K562 (cell line): ENCODE measurements around the gene HIP1R. TPM values are rescaled to one million over a fixed set of nuclear protein-coding genes. Genes with fewer than 3 reads are reported as not detected.

Experiments used
- ATAC-seq: fragments of 200-7000 bp; cut with Tn5 transposase; 3 replicates; pipeline ENCODE4 v1.9.1; 2020; ENCODE audit warnings: moderate library complexity
- BruUV-seq: library from RNA; stranded (reverse); fragments of 400-500 nt; replicated peaks from 2 replicates; lab custom pipeline; 2021; lab: Mats Ljungman, UMichigan
- CTCF ChIA-PET: fragments of 300-600 bp; formaldehyde crosslinking; extraction: SDS; loops from one replicate; lab custom pipeline; 2021; ENCODE audit warnings: low intra/inter-chr PET ratio; lab: Yijun Ruan, JAX
- POLR2A ChIA-PET: fragments of 300-600, 350-650 bp; sonication (Branson Sonifier 250); formaldehyde crosslinking; extraction: SDS; loops from one replicate; lab custom pipeline; 2021; ENCODE audit warnings: antibody characterized with exemption, inconsistent platforms; lab: Yijun Ruan, JAX
- DNase-seq, 4 experiments: peaks; one replicate each; pipeline versions ENCODE4 v3.0.0 to v3.0.0-alpha.2; 2011 to 2018; ENCODE audit warnings: low spot score in 3 of 4, mixed read lengths in 3 of 4; ENCODE audit errors: extremely low read depth in 1 of 4
- FAIRE-seq: peaks from 2 replicates; lab custom pipeline; 2011; peaks lifted over from hg19 to GRCh38; lab: Jason Lieb, UNC
- H2AFZ ChIP-seq: 2 replicates; pipeline ENCODE4 v1.6.0; 2011; ENCODE audit warnings: low read depth, low read length, control low read depth, inconsistent platforms
- H3K27ac ChIP-seq: fragments of 200-600 bp; 3 replicates; pipeline ENCODE4 v1.8.0; 2011; ENCODE audit warnings: low read depth, mild to moderate bottlenecking, control low read depth, inconsistent platforms, low read length, moderate library complexity, mixed read lengths; ENCODE audit errors: extremely low read depth
- H3K27me3 ChIP-seq, 2 experiments: fragments of 300-600 bp in 1 of 2; 2 replicates in 1 of 2; 3 replicates in 1 of 2; pipeline versions ENCODE4 v1.6.0 to v1.8.0; 2011; ENCODE audit warnings: inconsistent platforms in 2 of 2, low read length in 2 of 2, mild to moderate bottlenecking in 1 of 2, mixed read lengths in 1 of 2, moderate library complexity in 1 of 2; ENCODE audit not compliant: control insufficient read depth in 2 of 2, insufficient read depth in 2 of 2
- H3K36me3 ChIP-seq: fragments of 300-600 bp; 3 replicates; pipeline ENCODE4 v1.8.0; 2011; ENCODE audit warnings: mild to moderate bottlenecking, low read length, inconsistent platforms; ENCODE audit not compliant: control insufficient read depth, insufficient read depth
- H3K4me1 ChIP-seq, 2 experiments: fragments of 200-600 bp in 1 of 2; replicated peaks in 1 of 2; 2 replicates in 1 of 2; 3 replicates in 1 of 2; pipeline versions ENCODE4 v1.5.1 to v1.8.0; 2011; ENCODE audit warnings: inconsistent platforms in 2 of 2, low read length in 2 of 2, mild to moderate bottlenecking in 1 of 2, mixed read lengths in 1 of 2, moderate library complexity in 1 of 2; ENCODE audit not compliant: control insufficient read depth in 2 of 2, insufficient read depth in 2 of 2
- H3K4me2 ChIP-seq: 2 replicates; pipeline ENCODE4 v1.6.1; 2011; ENCODE audit warnings: low read length, control low read depth, inconsistent platforms, mixed read lengths; ENCODE audit not compliant: insufficient read depth
- H3K4me3 ChIP-seq: fragments of 200-600 bp; sonication (generic), shearing (Covaris generic); 2 replicates; pipeline ENCODE4 v1.5.1; 2016; ENCODE audit warnings: control low read depth, inconsistent platforms
- H3K79me2 ChIP-seq: fragments of 200-600 bp; 3 replicates; pipeline ENCODE4 v1.8.0; 2011; ENCODE audit warnings: low read length, inconsistent platforms; ENCODE audit not compliant: control insufficient read depth, insufficient read depth
- H3K9ac ChIP-seq, 2 experiments: 2 replicates each; pipeline versions ENCODE4 v1.6.0 to v1.6.1; 2011; ENCODE audit warnings: low read depth in 2 of 2, low read length in 2 of 2, control low read depth in 1 of 2, inconsistent platforms in 1 of 2, mild to moderate bottlenecking in 1 of 2, mixed read lengths in 1 of 2; ENCODE audit not compliant: insufficient read depth in 1 of 2
- H3K9me1 ChIP-seq: one replicate; pipeline ENCODE4 v1.6.0; 2011; ENCODE audit warnings: inconsistent platforms, mild to moderate bottlenecking, low read length, moderate library complexity; ENCODE audit not compliant: control insufficient read depth, insufficient read depth
- H3K9me3 ChIP-seq: replicated peaks from 2 replicates; pipeline ENCODE4 v1.5.1; 2011; ENCODE audit warnings: low read depth, low read length, inconsistent platforms; ENCODE audit not compliant: control insufficient read depth, insufficient read depth
- H4K20me1 ChIP-seq: replicated peaks from 2 replicates; pipeline ENCODE4 v1.6.1; 2011; ENCODE audit warnings: low read length, inconsistent platforms, mixed read lengths; ENCODE audit not compliant: control insufficient read depth, insufficient read depth
- BCOR ChIP-seq: fragments of 450-650 bp; IDR thresholded peaks from 2 replicates; pipeline ENCODE4 v1.6.1; 2016
- CBX3 ChIP-seq, 2 experiments: IDR thresholded peaks; 1 replicate in 1 of 2; 2 replicates in 1 of 2; pipeline ENCODE4 v1.6.1; 2012; ENCODE audit warnings: inconsistent platforms in 2 of 2, low read length in 2 of 2, borderline replicate concordance in 1 of 2, control low read depth in 1 of 2
- DDX20 ChIP-seq: fragments of 450-650 bp; IDR thresholded peaks from 2 replicates; pipeline ENCODE4 v1.6.1; 2016; ENCODE audit warnings: missing genetic modification characterization, low read depth, mild to moderate bottlenecking, missing compliant biosample characterization, moderate library complexity
- HLTF ChIP-seq: fragments of 450-650 bp; IDR thresholded peaks from 2 replicates; pipeline ENCODE4 v1.6.1; 2016
- ILK ChIP-seq: fragments of 450-650 bp; IDR thresholded peaks from 2 replicates; pipeline ENCODE4 v1.6.1; 2016; ENCODE audit warnings: missing genetic modification characterization, low read depth, mild to moderate bottlenecking, missing compliant biosample characterization, moderate library complexity, borderline replicate concordance
- MYNN ChIP-seq, 2 experiments: sonication (generic); formaldehyde crosslinking in 1 of 2; IDR thresholded peaks; 2 replicates each; pipeline versions ENCODE4 v1.5.0 to v1.6.1; 2016 to 2020; ENCODE audit warnings: antibody characterized with exemption in 1 of 2, missing genetic modification reagents in 1 of 2
- PRDM10 ChIP-seq: fragments of 450-650 bp; IDR thresholded peaks from 2 replicates; pipeline ENCODE4 v1.6.1; 2018; ENCODE audit not compliant: partially characterized antibody
- YBX1 ChIP-seq: fragments of 450-650 bp; IDR thresholded peaks from 2 replicates; pipeline ENCODE4 v1.7.1; 2016; ENCODE audit warnings: mild to moderate bottlenecking
- ZSCAN32 ChIP-seq: fragments of 450-650 bp; formaldehyde crosslinking; IDR thresholded peaks from 2 replicates; pipeline ENCODE4 v1.4.0; 2020; ENCODE audit warnings: mild to moderate bottlenecking, moderate library complexity
- WGBS: fragments of 100-300 bp; shearing (Covaris generic); methylation state at CpG from one replicate; pipeline ENCODE4 v1.1.6; 2016; ENCODE audit warnings: low coverage, mixed read lengths; ENCODE audit not compliant: insufficient coverage; ENCODE audit errors: missing lambda C conversion rate; 5-methylcytosine and 5-hydroxymethylcytosine counted together
- in situ Hi-C: fragments of 300-500 bp; cut with MboI; formaldehyde crosslinking; loops from 4 replicates; pipeline ENCODE4 v1.15.0; 2018; ENCODE audit warnings: inconsistent platforms, mixed read lengths
- intact Hi-C: fragments of 100-400 bp; cut with micrococcal nuclease; formaldehyde crosslinking; loops from 2 replicates; pipeline ENCODE4 v1.14.2; 2022
- polyA plus RNA-seq, 8 experiments: library from polyadenylated mRNA; depleted of rRNA in 4 of 8; stranded (reverse) in 5 of 8; unstranded in 3 of 8; fragments of >200 nt; fragmentation: Nextera tagmentation in 2 of 8; fragmentation: Illumina TruSeq in 1 of 8; extraction: Ambion mirVana in 2 of 8; extraction: Trizol in 1 of 8; gene quantifications; 2 replicates each; pipeline versions ENCODE4 v1.2.1 to v1.2.3, GENCODE V29; 2011 to 2014; ENCODE audit warnings: inconsistent platforms in 1 of 8, missing spikeins in 1 of 8
- total RNA-seq, 7 experiments: library from RNA; depleted of rRNA in 6 of 7; stranded (reverse); fragments of >200 nt in 6 of 7; fragmentation: Illumina TruSeq in 2 of 7; extraction: Trizol in 2 of 7; gene quantifications; 2 replicates each; pipeline versions ENCODE4 v1.2.1 to v1.2.3, GENCODE V29; 2011 to 2021; ENCODE audit warnings: low replicate concordance in 1 of 7

HIP1R gene
- total and polyA plus RNA-seq, 9 of the 15 experiments (the other 6 are each of a cell fraction or from before 2014, with no cell fraction given) = 0.15 to 31.0 (median 14.2) TPM

GRCh38 chr12:122839907-122840554 is 4.8 kb downstream of the HIP1R start:
- TF ChIP-seq DDX20 (no peak), BCOR (0 out of 2 replicates have a peak, but pooled peaks have one; percentile 18)
- in situ Hi-C loops (no loop called here), intact Hi-C loops (loop anchor here (10.0 kb wide), 1 partner anchor 45 kb away; no protein-coding TSS in a partner anchor)
- no peak for ATAC-seq
- H2AFZ ChIP-seq = no peak overlapping the region
- H3K4me2 ChIP-seq = no peak overlapping the region
- H3K27me3 ChIP-seq = no peaks in the 10 kb centered on the region
- no peak for FAIRE-seq
- peaks cover 2% of the 10 kb centered on the region; the same call in 2 of the 3 replicates for H3K36me3 ChIP-seq
- no peak overlapping the region for H3K27ac ChIP-seq
- ChIA-PET CTCF (no interaction called here), POLR2A (interaction anchor here (0.5 kb wide), 1 partner anchor 12 kb away, joined by 4 read pairs; no protein-coding TSS in a partner anchor)
- no peak overlapping the region for H3K9ac ChIP-seq
- no peak overlapping the region for H3K4me3 ChIP-seq
- H3K79me2 ChIP-seq = peaks cover 19% of the 10 kb centered on the region
- peaks cover 26% of the 10 kb centered on the region for H4K20me1 ChIP-seq
- H3K9me3 ChIP-seq = no peaks in the 10 kb centered on the region
- 83% methylated on average over 18 of the region's 18 CpGs for WGBS
- no peaks in the 10 kb centered on the region for H3K9me1 ChIP-seq
- BruUV-seq = no TSS peak
- DNase-seq = no peak
- H3K4me1 ChIP-seq = peaks cover 13 to 48% of the 10 kb centered on the region in 2 experiments

- DNase-seq (no peak), ATAC-seq (no peak), FAIRE-seq (no peak)
- H3K4me3 ChIP-seq = no peak overlapping the region
- ChIA-PET CTCF (no interaction called here), POLR2A (no interaction called here)
- intact Hi-C loops (loop anchor here (10.0 kb wide), 1 partner anchor 46 kb away; no protein-coding TSS in a partner anchor), in situ Hi-C loops (no loop called here)
- TF ChIP-seq CBX3 (IDR thresholded peaks at IDR 0.05; ENCODE audit: borderline replicate concordance in 1 of 2, low read length in 2 of 2) (no peak), PRDM10 (no peak), MYNN (IDR thresholded peaks at IDR 0.05) (no peak), MYNN (CRISPR knock-in tag; IDR thresholded peaks at IDR 0.05) (no peak), YBX1 (no peak), ILK (tag) (no peak), ZSCAN32 (no peak), HLTF (no peak)
- H3K9me3 ChIP-seq = no peaks in the 10 kb centered on the region
- H2AFZ ChIP-seq = no peak overlapping the region
- H4K20me1 ChIP-seq = peaks cover 31% of the 10 kb centered on the region
- no peaks in the 10 kb centered on the region for H3K27me3 ChIP-seq
- no peak overlapping the region for H3K27ac ChIP-seq
- H3K9me1 ChIP-seq = no peaks in the 10 kb centered on the region
- peaks cover 13 to 51% of the 10 kb centered on the region in 2 experiments for H3K4me1 ChIP-seq
- peak overlapping the region in 1 of 2 experiments; percentile 46; a peak in 2 of 4 replicates for H3K9ac ChIP-seq
- no peak overlapping the region for H3K4me2 ChIP-seq
- H3K79me2 ChIP-seq = peaks cover 19% of the 10 kb centered on the region
- 77% methylated on average over 24 of the region's 26 CpGs for WGBS
- H3K36me3 ChIP-seq = peaks cover 2% of the 10 kb centered on the region; the same call in 2 of the 3 replicates
- BruUV-seq = no TSS peak
Observed at GRCh38 chr12:122840580-122841513, 5.6 kb downstream of the HIP1R start.
